Thymus (tissue), 11 donors: Measurements from ENCODE around the gene SIM1. TPM values are rescaled to one million over a fixed set of nuclear protein-coding genes. Genes with fewer than 3 reads are reported as not detected.

Experiments
- DNase-seq, 9 donors: peaks; one replicate each; pipeline ENCODE4 v3.0.0-alpha.2; 2013; ENCODE audit warnings: low spot score in 9 of 9, low read depth in 6 of 9, missing footprints in 1 of 9
- H3K27ac ChIP-seq, 2 donors: one replicate each; pipeline ENCODE4 v1.5.1; 2013; ENCODE audit warnings: control low read depth in 1 of 2, low read depth in 1 of 2, low read length in 1 of 2, mild to moderate bottlenecking in 1 of 2, moderate library complexity in 1 of 2
- H3K27me3 ChIP-seq, 2 donors: one replicate each; pipeline ENCODE4 v1.5.1; 2013; ENCODE audit warnings: low read length in 1 of 2; ENCODE audit not compliant: control insufficient read depth in 2 of 2, insufficient read depth in 1 of 2
- H3K36me3 ChIP-seq, 2 donors: one replicate each; pipeline ENCODE4 v1.5.1; 2013; ENCODE audit warnings: low read length in 1 of 2, mild to moderate bottlenecking in 1 of 2, moderate library complexity in 1 of 2; ENCODE audit not compliant: control insufficient read depth in 2 of 2, insufficient read depth in 2 of 2
- H3K4me1 ChIP-seq, 2 donors: one replicate each; pipeline ENCODE4 v1.5.1; 2013; ENCODE audit warnings: low read length in 2 of 2; ENCODE audit not compliant: control insufficient read depth in 2 of 2, insufficient read depth in 2 of 2
- H3K4me3 ChIP-seq, 2 donors: one replicate each; pipeline ENCODE4 v1.5.1; 2013; ENCODE audit warnings: low read length in 2 of 2, control low read depth in 1 of 2, mild to moderate bottlenecking in 1 of 2
- H3K9me3 ChIP-seq, 2 donors: one replicate each; pipeline ENCODE4 v1.5.1; 2013; ENCODE audit warnings: low read length in 1 of 2, mild to moderate bottlenecking in 1 of 2; ENCODE audit not compliant: control insufficient read depth in 2 of 2, insufficient read depth in 1 of 2
- whole genome bisulfite sequencing: extraction: QIAGEN DNeasy Blood & Tissue Kit; methylation state at CpG from one replicate; pipeline ENCODE4 v1.1.7; 2013; 5-methylcytosine and 5-hydroxymethylcytosine counted together
- polyA plus RNA-seq: library from polyadenylated mRNA; stranded (reverse); fragments of 200-250 nt; gene quantifications from one replicate; pipeline ENCODE4 v1.2.3, GENCODE V29; 2013
- total RNA-seq: library from RNA; stranded (reverse); fragments of 120-200 nt; gene quantifications from one replicate; pipeline ENCODE4 v1.2.4, GENCODE V29; 2013
- donor health status: healthy.

Gene SIM1
- total and polyA plus RNA-seq, 2 donors = 0.02 to 0.05 TPM

DNA sequence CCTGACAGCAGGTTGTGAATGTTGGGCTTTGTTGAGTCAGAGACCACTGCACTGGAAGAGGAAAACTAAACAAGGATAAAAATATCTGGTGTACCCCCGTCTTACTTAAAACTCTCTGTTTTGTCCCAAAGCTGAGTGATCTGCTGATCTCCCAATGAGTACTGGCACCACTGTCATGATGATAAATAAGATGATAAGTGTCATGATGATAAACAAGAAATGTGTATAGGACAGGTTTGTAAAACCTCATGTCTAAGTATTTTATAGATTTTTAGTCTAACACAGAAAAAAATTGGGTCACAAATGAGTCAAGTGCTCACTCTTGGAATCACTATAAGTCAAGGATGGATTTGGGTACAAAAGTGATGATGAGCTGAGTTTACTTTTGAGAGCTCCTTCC, 8.5 kb upstream of the SIM1 start:
- WGBS = 81% methylated on average over 1 of the region's 1 CpG
- no peak overlapping the region for H3K27ac ChIP-seq
- H3K27me3 ChIP-seq = peaks cover 36 to 63% of the 10 kb centered on the region in 2 donors
- no peak overlapping the region for H3K4me3 ChIP-seq
- DNase-seq = no peak
- no peaks in the 10 kb centered on the region for H3K9me3 ChIP-seq
- H3K36me3 ChIP-seq = no peaks in the 10 kb centered on the region
- H3K4me1 ChIP-seq = no peaks in the 10 kb centered on the region

DNA sequence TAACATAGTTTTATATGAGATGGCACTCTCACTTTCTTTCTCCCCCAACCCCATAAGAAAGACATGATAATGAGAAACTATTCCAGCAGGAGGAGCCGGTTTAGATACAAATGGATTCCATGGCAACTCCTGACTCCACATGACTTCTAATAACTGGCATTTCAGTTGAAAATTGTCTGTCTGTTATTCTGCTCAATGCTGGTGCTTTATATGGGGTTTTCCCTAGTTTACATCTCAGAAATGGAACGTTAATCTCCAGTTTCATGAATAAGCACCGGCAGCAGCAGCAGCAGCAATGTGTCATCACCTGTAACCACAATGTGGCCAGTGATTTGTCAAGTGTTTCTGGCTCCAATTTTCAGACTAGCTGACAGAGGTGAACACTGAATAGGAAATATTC, 8.0 kb upstream of the SIM1 start:
- H3K27me3 ChIP-seq = peaks cover 41 to 68% of the 10 kb centered on the region in 2 donors
- WGBS = 32% methylated on average over 3 of the region's 3 CpGs
- H3K27ac ChIP-seq = no peak overlapping the region
- no peaks in the 10 kb centered on the region for H3K36me3 ChIP-seq
- peaks cover 0 to under 1% of the 10 kb centered on the region in 2 donors for H3K9me3 ChIP-seq
- no peak for DNase-seq
- H3K4me3 ChIP-seq = no peak overlapping the region
- H3K4me1 ChIP-seq = no peaks in the 10 kb centered on the region

- Histone ChIP-seq H3K4me1 (peaks cover 0 to 7% of the 10 kb centered on the region in 2 donors), H3K4me3 (no peak overlapping the region), H3K9me3 (peaks cover 3 to 10% of the 10 kb centered on the region in 2 donors), H3K27me3 (peaks cover 61 to 82% of the 10 kb centered on the region in 2 donors), H3K36me3 (no peaks in the 10 kb centered on the region), H3K27ac (no peak overlapping the region)
- DNase-seq = no peak
- WGBS = 72% methylated on average over 5 of the region's 5 CpGs
These were observed 5.8 kb upstream of the SIM1 start for GRCh38 chr6:100470422-100471120.

DNA sequence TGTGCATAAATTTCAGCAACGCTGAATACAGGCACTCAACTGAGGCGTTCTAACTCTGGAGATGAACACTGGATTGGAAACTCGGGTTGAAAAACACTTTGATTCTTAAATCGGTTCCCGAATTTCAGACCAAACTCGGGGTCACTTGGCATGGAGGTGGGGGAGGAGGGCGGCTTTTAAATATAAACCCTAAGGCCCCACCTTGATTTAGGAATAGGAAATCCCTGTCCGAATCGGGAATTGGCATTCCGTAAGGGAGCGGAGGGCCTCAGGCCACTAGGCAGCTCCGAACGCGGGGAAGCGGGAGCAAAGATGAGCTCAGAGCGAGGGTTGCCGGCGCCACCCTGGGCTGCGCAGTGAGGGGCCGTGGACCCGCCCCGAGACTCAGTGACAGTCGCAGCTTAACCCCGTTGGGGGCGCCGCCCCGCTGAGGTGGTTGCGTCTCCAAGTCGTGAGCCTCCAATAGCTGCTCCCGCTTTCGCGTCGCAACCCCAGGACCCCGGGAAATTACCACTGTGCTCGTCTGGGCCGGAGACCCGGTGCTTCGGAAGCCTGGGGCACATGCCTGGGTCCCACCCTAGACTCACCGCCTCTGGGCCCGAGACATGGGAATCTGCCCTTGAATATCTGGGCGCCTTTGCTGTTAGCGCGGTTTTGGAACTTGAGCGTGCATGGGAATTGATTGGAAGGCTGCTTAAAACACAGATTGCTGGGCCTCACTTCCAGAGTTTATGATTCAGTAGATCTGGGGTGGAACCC, 4.6 kb upstream of the SIM1 start:
- H3K27ac ChIP-seq = no peak overlapping the region
- H3K4me3 ChIP-seq = no peak overlapping the region
- WGBS = 12% methylated on average over 44 of the region's 44 CpGs
- H3K4me1 ChIP-seq = peaks cover 2 to 17% of the 10 kb centered on the region in 2 donors
- no peak for DNase-seq
- H3K27me3 ChIP-seq = peaks cover 72 to 92% of the 10 kb centered on the region in 2 donors
- H3K9me3 ChIP-seq = peaks cover 3 to 14% of the 10 kb centered on the region in 2 donors
- H3K36me3 ChIP-seq = no peaks in the 10 kb centered on the region

- Histone ChIP-seq H3K36me3 (no peaks in the 10 kb centered on the region), H3K9me3 (peaks cover 3 to 14% of the 10 kb centered on the region in 2 donors), H3K27ac (no peak overlapping the region), H3K4me1 (peaks cover 2 to 22% of the 10 kb centered on the region in 2 donors), H3K27me3 (peaks cover 79 to 99% of the 10 kb centered on the region in 2 donors), H3K4me3 (no peak overlapping the region)
- WGBS = 40% methylated on average over 6 of the region's 6 CpGs
- no peak for DNase-seq
These were observed 3.4 kb upstream of the SIM1 start for GRCh38 chr6:100468016-100468622.

DNA sequence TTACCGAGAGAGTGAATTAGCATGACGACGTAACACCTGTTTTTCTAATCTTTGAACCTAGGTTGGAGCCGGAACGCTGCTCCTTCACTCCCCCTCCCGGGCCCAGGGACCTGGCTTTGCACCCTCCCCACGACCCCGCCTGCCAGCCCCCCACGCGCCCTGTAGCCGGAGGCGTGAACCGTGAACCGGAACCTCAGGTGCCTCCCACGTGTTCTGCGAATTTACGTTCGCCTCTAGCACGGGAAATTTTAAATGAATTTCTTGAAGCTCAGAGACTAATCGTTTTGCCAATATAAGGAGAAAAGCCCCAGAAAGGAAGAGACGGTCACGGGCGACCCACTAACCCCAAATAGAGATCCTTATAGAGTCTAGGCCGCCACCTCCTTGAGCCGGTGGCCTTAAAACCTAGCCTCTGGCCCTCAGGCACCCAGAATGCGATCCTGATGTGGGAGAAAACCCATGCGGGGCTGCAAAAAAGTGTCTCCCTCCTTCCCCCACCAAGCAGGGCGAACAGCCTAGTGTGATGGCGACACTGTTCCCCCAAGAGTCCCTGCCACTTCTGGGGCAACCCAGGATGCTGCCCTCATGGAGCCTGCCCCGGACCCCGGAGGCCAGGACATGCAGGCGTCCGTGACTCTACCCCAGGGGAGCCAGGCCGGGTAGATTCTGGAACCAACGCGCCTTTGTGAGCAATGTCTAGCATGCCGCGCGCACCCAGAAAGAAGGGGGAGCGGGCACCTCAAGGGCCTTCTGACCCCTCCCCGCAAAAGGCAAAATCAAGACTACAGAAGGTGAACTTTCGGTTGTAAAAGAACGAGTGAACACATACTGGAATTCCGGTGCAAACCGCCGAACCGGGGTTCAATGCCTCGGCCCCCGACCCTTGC, 2.7 kb upstream of the SIM1 start:
- Histone ChIP-seq H3K4me1 (peaks cover 2 to 22% of the 10 kb centered on the region in 2 donors), H3K4me3 (no peak overlapping the region), H3K36me3 (no peaks in the 10 kb centered on the region), H3K27me3 (peaks cover 86 to 99% of the 10 kb centered on the region in 2 donors), H3K9me3 (peaks cover 3 to 14% of the 10 kb centered on the region in 2 donors), H3K27ac (no peak overlapping the region)
- DNase-seq = no peak
- WGBS = 11% methylated on average over 49 of the region's 49 CpGs

DNA sequence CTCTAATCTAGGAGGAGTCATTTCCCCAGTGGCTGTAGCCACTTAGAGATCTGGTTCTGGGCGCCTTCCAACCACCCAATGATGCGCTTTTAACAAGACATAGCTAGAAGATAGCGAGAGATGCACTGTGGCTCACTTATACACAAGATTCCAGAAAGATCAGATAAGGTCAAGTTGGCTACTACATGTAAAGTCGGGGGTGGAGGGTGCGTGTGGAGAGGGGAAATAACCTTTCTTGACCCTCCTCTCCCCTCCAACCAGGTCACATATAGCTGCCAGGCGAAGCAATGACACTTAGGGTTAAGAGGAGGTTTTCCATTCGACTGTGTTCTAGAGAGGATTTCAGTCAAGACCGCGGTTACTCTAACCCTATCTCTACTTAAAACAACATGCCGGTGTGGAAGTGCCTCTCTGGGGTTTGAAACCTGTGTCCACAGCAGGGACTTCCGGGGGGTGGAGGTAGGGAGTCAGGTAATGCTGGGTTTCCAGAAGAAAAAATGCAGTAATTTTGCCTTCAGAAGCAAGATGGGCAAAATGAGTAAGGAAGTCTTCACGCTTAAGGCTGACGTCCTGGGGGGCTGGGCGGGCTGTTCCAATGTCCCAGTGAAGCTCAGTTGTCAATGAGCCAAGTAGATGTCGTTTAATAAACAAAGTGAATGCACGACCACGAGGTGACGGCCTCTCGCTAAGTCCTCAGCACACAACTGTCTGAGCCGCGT, 1.8 kb upstream of the SIM1 start:
- peaks cover 2 to 22% of the 10 kb centered on the region in 2 donors for H3K4me1 ChIP-seq
- H3K27ac ChIP-seq = no peak overlapping the region
- H3K4me3 ChIP-seq = no peak overlapping the region
- no peaks in the 10 kb centered on the region for H3K36me3 ChIP-seq
- DNase-seq = no peak
- 9% methylated on average over 21 of the region's 21 CpGs for WGBS
- peaks cover 3 to 14% of the 10 kb centered on the region in 2 donors for H3K9me3 ChIP-seq
- H3K27me3 ChIP-seq = peaks cover 86 to 100% of the 10 kb centered on the region in 2 donors

GRCh38 chr6:100465701-100466409, 1.1 kb upstream of the SIM1 start:
- WGBS = 10% methylated on average over 20 of the region's 20 CpGs
- peaks cover 85 to 100% of the 10 kb centered on the region in 2 donors for H3K27me3 ChIP-seq
- no peak overlapping the region for H3K4me3 ChIP-seq
- no peak overlapping the region for H3K27ac ChIP-seq
- no peak for DNase-seq
- H3K4me1 ChIP-seq = peaks cover 2 to 22% of the 10 kb centered on the region in 2 donors
- H3K9me3 ChIP-seq = peaks cover 3 to 14% of the 10 kb centered on the region in 2 donors
- no peaks in the 10 kb centered on the region for H3K36me3 ChIP-seq
